Right cardiac atrium (tissue), 5 donors: ENCODE data around the gene EPHB1. TPM values are rescaled to one million over a fixed set of nuclear protein-coding genes. Genes with fewer than 3 reads are reported as not detected.
"Not testable (repeated sequence)": the region's sequence is repeated elsewhere in the genome, so short reads cannot be mapped to it uniquely, and the experiment has no call there.

Source experiments
- ATAC-seq, 2 donors: fragments of 200-7000 bp; cut with Tn5 transposase; one replicate each; pipeline versions ENCODE4 v1.8.0 to v1.9.1; 2020; ENCODE audit warnings: moderate library complexity in 2 of 2, mild to moderate bottlenecking in 1 of 2
- DNase-seq, 3 donors: peaks; one replicate each; pipeline ENCODE4 v3.0.0-alpha.2; 2020
- H3K27ac ChIP-seq: one replicate; pipeline ENCODE4 v1.5.1; 2013; ENCODE audit warnings: mild to moderate bottlenecking, low read length, control low read depth, moderate library complexity
- H3K27me3 ChIP-seq: one replicate; pipeline ENCODE4 v1.6.1; 2013; ENCODE audit not compliant: control insufficient read depth, insufficient read depth
- H3K4me1 ChIP-seq: one replicate; pipeline ENCODE4 v1.6.1; 2013; ENCODE audit warnings: low read length; ENCODE audit not compliant: control insufficient read depth, insufficient read depth
- H3K4me3 ChIP-seq: one replicate; pipeline ENCODE4 v1.5.1; 2013; ENCODE audit warnings: low read length, control low read depth
- H3K9me3 ChIP-seq: one replicate; pipeline ENCODE4 v1.6.1; 2013; ENCODE audit warnings: low read length; ENCODE audit not compliant: control insufficient read depth
- WGBS: extraction: QIAGEN DNeasy Blood & Tissue Kit; methylation state at CpG from one replicate; pipeline ENCODE4 v1.1.7; 2013; 5-methylcytosine and 5-hydroxymethylcytosine counted together
- intact Hi-C, 4 donors: fragments of 100-400 bp; cut with DNase I; formaldehyde crosslinking; loops; one replicate each; pipeline versions ENCODE4 v1.11.0 to v1.14.0; 2022 to 2023
- polyA plus RNA-seq: library from polyadenylated mRNA; stranded (reverse); fragments of 200-250 nt; gene quantifications from one replicate; pipeline ENCODE4 v1.2.3, GENCODE V29; 2013
- total RNA-seq, 4 donors: library from RNA; stranded (reverse); fragmentation: NEBNext Ultra II Directional; extraction: Animal tissue kit (Norgen Biotek cat#: 25700); gene quantifications; one replicate each; pipeline ENCODE4 v1.2.1, GENCODE V29; 2021
- donor health status: healthy with polysubstance abuse.
- donor health status: DM: no; HTN: yes; CAD: no.
- donor health status: DM: no; HTN: no; CAD: no.
- donor health status: DM: no; HTN: yes; CAD: no; lungs with severe emphysema.
- donor health status: DM: yes; HTN: yes; CAD: no.

The EPHB1 gene
- total and polyA plus RNA-seq, 5 donors, result 0.23 to 1.6 (median 1.1) TPM

- no peaks in the 10 kb centered on the region for H3K9me3 ChIP-seq
- WGBS, result 70% methylated on average over 4 of the region's 4 CpGs
- no peak overlapping the region for H3K4me3 ChIP-seq
- H3K27me3 ChIP-seq, result no peaks in the 10 kb centered on the region
- intact Hi-C loops, result no loop called here
- no peak for ATAC-seq
- H3K27ac ChIP-seq, result no peak overlapping the region
- DNase-seq, result no peak
- H3K4me1 ChIP-seq, result no peaks in the 10 kb centered on the region
These were observed 256.4 kb downstream of the EPHB1 start for GRCh38 chr3:135051409-135051973.

DNA sequence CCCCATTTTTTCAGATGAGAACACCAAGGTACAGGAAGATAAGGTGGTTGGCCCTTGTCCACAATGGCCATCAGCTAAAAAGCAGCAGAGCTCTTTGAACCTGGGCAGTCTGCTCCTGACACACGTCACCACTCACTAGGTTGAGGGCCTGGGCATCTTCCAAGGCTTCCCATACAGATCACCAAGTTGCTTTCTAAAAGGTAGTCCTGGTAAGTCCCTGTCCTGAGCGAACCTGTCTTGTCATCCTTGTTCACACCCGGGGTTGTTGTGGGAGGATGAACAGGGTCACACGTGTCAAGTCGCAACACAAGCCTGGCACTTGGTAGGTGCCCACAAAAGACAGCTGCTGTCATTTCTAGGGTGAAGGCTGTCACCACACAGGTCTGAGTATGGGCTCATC lies 260.4 kb downstream of the EPHB1 start:
- Histone ChIP-seq H3K27me3 (no peaks in the 10 kb centered on the region), H3K4me1 (no peaks in the 10 kb centered on the region), H3K27ac (no peak overlapping the region), H3K4me3 (no peak overlapping the region), H3K9me3 (no peaks in the 10 kb centered on the region)
- intact Hi-C loops, result no loop called here
- 71% methylated on average over 5 of the region's 5 CpGs for WGBS
- no peak for ATAC-seq
- no peak for DNase-seq

DNA sequence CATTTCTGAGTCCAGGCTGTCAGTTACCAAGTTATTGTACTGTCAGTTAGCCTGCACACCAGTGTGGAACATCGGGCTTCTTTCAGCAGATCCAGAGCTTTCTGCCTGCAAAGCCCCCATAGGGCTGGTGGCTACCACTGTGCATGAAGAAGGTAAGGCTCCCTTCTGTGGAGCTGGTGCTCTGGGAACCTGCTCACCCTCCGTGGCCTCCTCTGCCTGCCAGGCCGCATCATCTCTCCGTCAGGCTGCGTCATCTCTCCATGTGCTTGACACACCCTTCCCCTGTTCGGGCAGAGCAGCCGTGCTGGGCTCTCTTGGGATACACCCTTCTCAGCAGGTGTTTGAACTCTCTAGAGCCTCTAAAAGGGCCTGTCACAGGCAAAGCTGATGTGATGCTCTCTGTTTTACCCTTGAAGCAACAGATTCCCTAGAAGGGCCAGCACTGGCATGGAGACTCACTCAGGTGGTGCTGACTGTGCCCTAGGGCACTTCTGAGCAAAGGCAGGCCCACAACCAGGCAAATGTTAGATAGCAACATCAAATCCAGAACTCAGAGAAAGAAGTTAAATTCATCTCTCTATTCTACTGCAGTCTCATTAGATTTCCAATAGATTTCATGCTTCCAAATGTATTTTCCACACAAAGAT lies 261.1 kb downstream of the EPHB1 start:
- no peaks in the 10 kb centered on the region for H3K27me3 ChIP-seq

DNA sequence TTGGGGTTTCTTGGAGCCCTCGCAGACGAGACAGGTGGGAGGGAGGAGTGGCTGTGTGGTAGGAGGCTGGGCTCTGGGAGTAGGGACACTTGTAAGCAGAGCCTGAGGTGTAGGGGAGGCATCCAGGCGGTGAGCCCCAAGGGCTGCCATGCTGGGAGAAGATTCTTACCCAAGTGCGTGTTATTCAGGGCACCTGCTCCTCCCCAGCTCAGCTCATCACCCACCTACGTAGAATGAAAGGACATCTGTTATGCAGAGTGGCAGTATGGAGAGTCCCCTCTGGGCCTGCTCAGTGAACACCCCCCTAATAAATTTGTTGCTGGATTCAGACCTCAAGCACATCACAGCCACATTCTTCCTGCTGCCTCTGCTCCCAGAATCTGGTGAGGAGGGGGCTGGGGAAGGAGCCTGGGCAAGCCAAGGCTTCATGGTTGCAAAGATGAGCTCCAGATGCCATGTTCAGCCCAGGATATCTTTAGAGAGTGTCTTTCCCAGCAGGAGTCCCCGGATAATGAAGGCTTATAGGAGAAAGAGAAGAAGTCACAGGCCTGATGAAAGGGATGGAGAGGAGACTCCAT lies 261.8 kb downstream of the EPHB1 start:
- H3K27ac ChIP-seq, result no peak overlapping the region
- DNase-seq (no peak), ATAC-seq (no peak)
- no peaks in the 10 kb centered on the region for H3K9me3 ChIP-seq
- H3K4me3 ChIP-seq, result no peak overlapping the region
- H3K27me3 ChIP-seq, result no peaks in the 10 kb centered on the region
- intact Hi-C loops, result no loop called here
- 86% methylated on average over 6 of the region's 6 CpGs for WGBS
- H3K4me1 ChIP-seq, result no peaks in the 10 kb centered on the region

More for the DNA sequence above, 261.1 kb downstream of the EPHB1 start:
- Histone ChIP-seq H3K4me1 (no peaks in the 10 kb centered on the region), H3K9me3 (no peaks in the 10 kb centered on the region), H3K4me3 (no peak overlapping the region), H3K27ac (no peak overlapping the region)
- ATAC-seq (no peak), DNase-seq (no peak)
- intact Hi-C loops, result no loop called here
- 80% methylated on average over 7 of the region's 7 CpGs for WGBS

- ATAC-seq, result no peak
These were observed 262.9 kb downstream of the EPHB1 start for GRCh38 chr3:135057996-135058395.

GRCh38 chr3:135059580-135059979 lies 264.5 kb downstream of the EPHB1 start:
- H3K4me1 ChIP-seq, result no peaks in the 10 kb centered on the region
- WGBS, result 78% methylated on average over 6 of the region's 6 CpGs
- no peak overlapping the region for H3K4me3 ChIP-seq
- H3K27ac ChIP-seq, result no peak overlapping the region
- no peaks in the 10 kb centered on the region for H3K27me3 ChIP-seq
- no peaks in the 10 kb centered on the region for H3K9me3 ChIP-seq
- ATAC-seq (no peak), DNase-seq (no peak)
- intact Hi-C loops, result no loop called here

More at GRCh38 chr3:135057996-135058395, 262.9 kb downstream of the EPHB1 start:
- intact Hi-C loops, result no loop called here
- no peaks in the 10 kb centered on the region for H3K4me1 ChIP-seq
- DNase-seq, result no peak
- 84% methylated on average over 5 of the region's 5 CpGs for WGBS
- no peak overlapping the region for H3K27ac ChIP-seq
- no peak overlapping the region for H3K4me3 ChIP-seq
- H3K27me3 ChIP-seq, result no peaks in the 10 kb centered on the region
- H3K9me3 ChIP-seq, result no peaks in the 10 kb centered on the region

DNA sequence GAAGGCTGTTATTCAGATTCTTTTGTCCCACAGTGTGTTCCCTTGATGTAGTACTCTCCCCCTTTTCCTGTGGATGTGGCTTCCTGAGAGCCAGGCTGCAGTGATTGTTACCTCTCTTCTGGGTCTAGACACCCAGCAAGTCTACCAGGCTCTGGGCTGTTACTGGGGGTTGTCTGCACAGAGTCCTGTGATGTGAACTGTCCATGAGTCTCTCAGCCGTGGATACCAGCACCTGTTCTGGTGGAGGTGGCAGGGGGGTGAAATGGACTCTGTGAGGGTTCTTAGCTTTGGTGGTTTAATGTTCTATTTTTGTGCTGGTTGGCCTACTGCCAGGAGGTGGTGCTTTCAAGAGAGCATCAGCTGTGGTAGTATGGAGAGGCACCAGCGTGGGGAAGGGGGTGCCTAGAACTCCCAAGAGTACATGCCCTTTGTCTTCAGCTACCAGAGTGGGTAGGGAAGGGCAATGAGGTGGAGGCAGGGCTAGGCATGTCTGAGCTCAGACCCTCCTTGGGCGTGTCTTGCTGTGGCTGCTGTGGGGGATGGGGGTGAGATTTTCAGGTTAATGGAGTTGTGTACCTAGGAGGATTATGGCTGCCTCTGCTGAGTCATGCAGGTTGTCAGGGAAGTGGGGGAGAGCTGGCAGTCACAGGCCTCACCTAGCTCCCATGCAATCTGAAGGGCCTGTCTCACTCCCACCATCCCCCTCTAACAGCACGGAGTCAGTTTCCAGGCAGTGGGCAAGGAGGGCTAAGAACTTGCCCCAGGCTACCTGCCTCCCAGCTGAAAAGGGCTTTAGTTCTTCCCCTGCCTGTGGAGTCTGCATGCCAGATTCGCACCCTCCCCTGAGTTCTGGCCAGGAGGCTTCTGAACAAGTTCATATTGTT lies 272.0 kb downstream of the EPHB1 start:
- H3K9me3 ChIP-seq, DNase-seq, H3K27me3 ChIP-seq, H3K4me3 ChIP-seq, ATAC-seq, intact Hi-C loops, H3K27ac ChIP-seq, H3K4me1 ChIP-seq: not testable (repeated sequence)
- 76% methylated on average over 5 of the region's 5 CpGs for WGBS

DNA sequence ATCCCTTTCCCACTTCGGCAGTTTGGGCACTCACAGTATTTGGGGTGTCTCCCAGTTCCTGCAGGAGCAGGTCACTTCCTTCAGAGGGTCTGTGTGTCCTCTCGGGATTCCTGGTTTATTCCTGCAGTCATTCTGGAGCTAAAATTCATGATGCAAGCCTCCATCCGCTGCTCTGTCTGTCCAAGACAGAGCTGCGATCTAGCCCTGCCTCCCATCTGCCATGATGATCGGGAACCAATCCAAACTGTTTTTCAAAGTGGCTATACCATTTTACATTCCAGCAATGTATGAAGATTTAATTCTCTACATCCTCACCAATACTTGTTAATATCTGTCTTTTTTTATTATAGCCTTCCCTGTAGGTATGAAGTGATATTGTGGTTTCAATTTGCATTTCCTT lies 273.0 kb downstream of the EPHB1 start:
- Histone ChIP-seq H3K27ac (no peak overlapping the region), H3K9me3 (no peaks in the 10 kb centered on the region), H3K4me3 (no peak overlapping the region), H3K4me1 (no peaks in the 10 kb centered on the region), H3K27me3 (no peaks in the 10 kb centered on the region)
- WGBS, result 86% methylated on average over 5 of the region's 5 CpGs
- no peak for DNase-seq
- intact Hi-C loops, result no loop called here
- ATAC-seq, result no peak

DNA sequence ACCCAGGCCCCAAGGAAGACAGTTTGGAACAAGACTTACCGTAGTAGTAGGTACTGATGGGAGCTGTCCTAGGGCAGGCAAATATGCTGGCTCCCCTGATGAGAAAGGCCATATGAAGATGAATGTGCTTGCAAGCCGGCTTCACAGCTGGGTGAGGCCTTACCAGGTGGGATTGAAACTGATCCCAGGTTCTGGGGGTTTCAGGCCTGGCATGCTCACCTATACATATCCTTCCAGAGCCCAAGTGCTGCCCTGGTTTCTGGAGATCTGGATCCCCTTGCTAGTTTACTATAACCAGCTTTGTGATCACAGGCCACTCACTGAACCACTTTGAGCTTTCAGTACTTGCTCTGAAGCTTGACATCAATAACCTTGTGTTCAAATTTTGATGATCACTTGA lies 274.3 kb downstream of the EPHB1 start:
- Histone ChIP-seq H3K4me3 (no peak overlapping the region), H3K27me3 (no peaks in the 10 kb centered on the region), H3K27ac (no peak overlapping the region), H3K9me3 (no peaks in the 10 kb centered on the region), H3K4me1 (no peaks in the 10 kb centered on the region)
- intact Hi-C loops, result no loop called here
- ATAC-seq (no peak), DNase-seq (no peak)
- 76% methylated on average over 2 of the region's 2 CpGs for WGBS

- H3K27ac ChIP-seq, result no peak overlapping the region
- DNase-seq, result no peak
- H3K4me3 ChIP-seq, result no peak overlapping the region
These were observed 276.4 kb downstream of the EPHB1 start for GRCh38 chr3:135071483-135071882.

DNA sequence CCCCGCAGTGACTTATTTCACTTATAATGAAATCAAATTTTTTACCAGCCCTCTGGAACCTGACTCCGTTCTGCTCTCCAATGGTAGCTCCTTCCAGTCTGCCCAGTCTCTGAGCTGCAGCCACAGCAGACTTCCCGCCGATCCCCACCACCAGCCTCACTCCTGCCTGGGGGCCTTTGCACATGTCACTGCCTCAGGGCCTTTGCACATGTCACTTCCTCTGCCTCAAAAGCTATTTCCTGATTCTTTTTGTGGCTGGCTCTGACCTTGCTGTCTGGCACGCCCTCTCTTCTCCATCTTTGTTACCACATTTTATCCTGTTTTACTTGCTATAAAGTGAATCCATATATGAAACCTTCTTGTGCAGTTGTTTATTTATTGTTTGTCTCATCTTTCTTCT lies 277.4 kb downstream of the EPHB1 start:
- WGBS, result 80% methylated on average over 5 of the region's 5 CpGs
- no peaks in the 10 kb centered on the region for H3K9me3 ChIP-seq
- ATAC-seq (no peak), DNase-seq (no peak)
- intact Hi-C loops, result no loop called here
- no peaks in the 10 kb centered on the region for H3K4me1 ChIP-seq
- H3K27ac ChIP-seq, result no peak overlapping the region
- H3K27me3 ChIP-seq, result no peaks in the 10 kb centered on the region
- H3K4me3 ChIP-seq, result no peak overlapping the region

More at GRCh38 chr3:135071483-135071882, 276.4 kb downstream of the EPHB1 start:
- no peak for ATAC-seq
- no peaks in the 10 kb centered on the region for H3K9me3 ChIP-seq
- no peaks in the 10 kb centered on the region for H3K4me1 ChIP-seq
- no peaks in the 10 kb centered on the region for H3K27me3 ChIP-seq
- intact Hi-C loops, result no loop called here
